CMK (cell line): ENCODE measurements around the gene ABCB9.

Experiments
- DNase-seq: peaks from one replicate; pipeline ENCODE4 v3.0.0-alpha.2; 2010; ENCODE audit warnings: low read depth

The ABCB9 gene

DNA sequence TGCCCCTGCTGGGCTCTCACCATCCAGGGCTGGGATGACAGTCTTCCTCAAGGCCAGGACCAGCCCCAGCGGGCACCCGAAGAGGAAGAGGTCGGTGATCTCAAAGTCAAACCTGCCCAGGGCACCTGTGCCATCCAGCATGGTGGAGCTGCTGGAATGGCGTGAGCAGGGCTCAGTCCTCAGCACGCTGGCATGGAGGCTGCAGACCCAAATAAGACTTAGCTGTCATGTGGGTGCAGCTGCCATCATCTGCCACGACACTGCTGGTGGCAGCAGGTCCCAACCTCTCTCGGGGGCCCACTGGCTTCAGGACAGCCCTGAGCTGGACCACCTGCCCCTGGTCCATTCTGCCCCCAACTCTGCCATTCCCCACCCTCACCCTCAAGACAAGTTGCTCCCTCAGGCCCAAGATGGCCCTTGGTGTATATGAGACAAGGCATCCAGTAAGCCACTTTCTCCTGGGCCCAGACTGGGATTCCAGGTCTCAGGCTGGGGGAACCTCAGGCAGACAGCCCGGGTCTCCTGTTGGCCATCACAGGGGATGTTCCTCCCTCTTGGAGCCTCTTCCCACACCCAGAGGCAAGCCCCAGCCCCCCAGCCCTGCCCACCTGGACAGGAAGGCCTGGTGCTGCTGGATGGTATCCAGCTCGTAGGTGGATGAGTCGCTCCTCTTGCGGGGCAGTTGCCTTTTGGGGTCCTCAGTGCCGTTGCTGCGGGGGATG lies 28.7 kb upstream of the ABCB9 start:
- DNase-seq, result no peak

DNA sequence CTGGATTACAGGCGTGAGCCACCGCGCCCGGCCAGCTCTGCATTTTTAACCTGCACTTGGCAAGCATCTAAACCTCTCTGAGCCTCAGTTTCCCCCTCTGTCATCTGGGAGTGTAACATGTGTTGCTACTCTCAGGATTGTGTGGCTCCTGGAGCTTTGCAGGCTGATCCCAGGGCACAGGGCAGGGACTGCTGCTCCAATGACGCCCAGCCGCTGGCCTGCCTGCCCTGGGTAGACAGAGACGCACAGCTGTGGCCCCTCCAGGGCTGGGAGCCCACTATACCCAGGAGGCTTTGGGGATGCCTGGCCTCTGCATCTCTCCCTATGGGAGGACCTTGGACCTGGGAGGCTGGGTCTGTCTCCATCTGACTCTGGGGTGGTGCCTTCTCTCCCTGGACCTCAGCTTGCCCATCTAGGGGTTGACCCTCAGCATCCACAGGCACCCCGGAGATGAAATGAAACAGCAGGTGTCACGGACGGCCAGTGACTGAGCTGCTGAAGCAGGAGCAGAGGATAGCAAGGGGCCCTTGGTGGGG lies 27.9 kb upstream of the ABCB9 start:
- no peak for DNase-seq

DNA sequence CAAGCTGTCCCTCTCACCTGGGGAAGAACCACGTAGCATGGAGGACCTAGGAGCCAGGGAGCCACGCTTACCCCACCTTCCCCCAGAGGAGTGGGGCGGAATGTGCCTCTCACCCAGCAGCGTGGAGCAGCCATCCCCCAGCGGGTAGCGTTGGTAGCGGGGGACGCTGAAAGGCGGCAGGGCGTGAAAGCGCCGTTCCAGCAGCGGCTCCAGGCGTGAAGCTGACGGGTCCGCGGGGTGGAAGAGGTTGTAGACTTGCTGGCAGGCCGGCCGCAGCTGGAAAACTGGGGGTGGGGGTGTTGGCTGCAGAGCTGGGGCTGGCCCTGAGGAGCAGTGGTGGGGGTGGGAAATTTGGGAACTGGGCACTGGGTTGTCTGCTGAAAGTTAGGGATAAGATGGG lies 26.1 kb upstream of the ABCB9 start:
- no peak for DNase-seq

DNA sequence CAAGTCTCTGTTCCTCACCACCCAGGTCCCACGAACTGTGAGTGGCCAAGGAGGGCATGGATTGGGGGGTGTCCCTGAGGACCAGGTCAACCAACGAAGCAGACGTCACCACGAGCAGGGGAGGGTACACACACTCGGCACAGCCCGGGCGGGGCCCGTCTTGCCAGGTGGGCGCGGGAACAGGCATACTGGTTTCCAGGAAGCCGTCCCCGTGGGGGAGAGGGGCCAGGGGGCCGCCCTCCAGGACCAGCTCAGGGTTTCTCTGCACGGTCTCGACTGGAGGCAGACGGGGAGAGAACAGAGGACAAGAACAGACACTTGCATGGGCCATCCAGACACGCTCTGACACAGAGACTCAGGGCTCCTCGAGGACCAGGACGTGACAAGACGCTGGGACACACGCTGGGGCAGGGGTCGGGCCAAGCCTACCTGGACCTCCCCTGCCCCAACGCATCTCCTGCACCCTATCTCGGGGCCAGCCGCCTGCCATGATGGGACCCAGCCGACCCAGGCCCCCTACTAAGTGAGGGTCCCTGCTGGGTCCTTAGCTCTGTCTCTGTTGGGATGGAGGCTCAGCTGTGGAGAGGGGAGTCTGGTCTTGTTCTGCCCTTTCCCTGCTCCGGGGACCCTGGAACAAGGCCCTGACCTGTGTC lies 25.5 kb upstream of the ABCB9 start:
- DNase-seq, result no peak

DNA sequence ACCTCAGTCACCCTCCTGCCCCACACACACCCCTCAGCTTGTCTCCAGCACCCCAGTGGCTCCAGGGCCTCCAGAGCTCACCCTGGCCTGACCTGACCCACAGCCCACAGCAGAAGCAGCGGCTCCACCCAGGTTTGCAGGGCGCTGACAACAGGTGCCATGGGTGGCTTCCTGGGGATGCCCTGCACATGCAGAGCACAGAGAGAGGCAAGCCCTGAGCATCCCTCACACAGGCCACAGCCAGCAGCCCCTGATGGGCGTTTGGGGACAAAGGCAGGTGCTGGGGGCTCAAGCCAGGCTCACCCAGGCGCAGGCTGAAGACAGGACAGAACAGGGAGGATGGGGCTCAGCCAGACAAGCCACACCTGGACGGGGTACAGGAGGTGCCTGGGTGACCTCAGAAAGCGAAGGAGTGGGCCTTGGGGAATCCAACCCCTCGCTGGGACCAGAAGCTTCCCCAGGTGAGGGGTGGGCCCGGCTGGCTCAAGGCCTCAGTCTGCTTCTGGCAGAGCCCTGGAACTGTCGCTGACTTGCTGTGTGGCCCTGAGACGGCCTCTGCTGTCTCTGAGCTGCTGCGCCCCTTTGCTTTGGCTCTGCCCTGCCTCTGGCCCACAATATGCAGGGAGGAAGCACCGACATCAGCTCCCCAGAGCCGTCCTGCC lies 24.8 kb upstream of the ABCB9 start:
- no peak for DNase-seq

DNA sequence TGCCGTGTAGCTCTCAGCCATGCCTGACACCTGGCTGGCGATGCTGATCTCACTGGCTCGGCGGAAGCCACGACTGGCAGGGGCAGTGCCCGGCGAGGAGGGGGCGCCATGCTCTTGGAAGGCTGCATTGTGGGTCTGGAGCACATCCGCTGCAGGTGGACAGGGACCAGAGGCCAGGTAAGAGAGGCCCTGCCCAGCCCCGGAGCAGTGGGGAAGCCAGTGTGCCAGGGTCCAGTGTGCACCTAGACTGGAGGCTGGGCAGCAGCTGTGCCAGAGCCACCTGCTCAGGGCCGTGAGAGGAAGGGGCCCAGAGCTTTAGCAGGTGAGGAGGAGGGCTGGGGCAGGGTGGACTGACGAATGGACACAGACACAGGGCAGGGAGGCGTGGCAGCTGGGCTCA lies 24.3 kb upstream of the ABCB9 start:
- DNase-seq, result no peak

DNA sequence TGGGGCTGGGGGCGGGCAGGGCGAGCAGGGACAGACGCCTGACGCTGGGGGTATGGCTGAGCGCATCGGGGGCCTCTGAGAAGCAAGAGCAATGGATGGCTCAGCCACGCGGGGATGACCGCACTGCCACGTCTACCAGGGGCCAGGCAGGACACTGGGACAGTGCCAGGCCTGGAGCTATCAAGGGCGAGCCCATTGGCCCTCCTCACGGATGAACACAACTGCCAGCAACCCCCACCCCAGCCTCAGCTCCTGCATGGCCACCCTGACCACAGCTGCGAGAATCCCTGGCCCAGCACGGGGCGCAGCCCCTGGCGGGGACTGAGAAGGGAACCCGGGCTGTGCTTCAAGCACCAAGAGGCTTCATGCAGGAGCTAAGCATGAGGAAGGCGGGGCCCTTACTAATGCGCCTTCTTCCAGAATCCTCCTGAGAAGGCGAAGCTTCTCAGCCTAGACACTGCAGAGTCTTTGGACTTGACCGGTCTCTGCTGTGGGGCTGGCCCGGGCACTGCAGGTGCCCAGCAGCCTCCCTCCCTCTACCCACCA lies 23.7 kb upstream of the ABCB9 start:
- no peak for DNase-seq

DNA sequence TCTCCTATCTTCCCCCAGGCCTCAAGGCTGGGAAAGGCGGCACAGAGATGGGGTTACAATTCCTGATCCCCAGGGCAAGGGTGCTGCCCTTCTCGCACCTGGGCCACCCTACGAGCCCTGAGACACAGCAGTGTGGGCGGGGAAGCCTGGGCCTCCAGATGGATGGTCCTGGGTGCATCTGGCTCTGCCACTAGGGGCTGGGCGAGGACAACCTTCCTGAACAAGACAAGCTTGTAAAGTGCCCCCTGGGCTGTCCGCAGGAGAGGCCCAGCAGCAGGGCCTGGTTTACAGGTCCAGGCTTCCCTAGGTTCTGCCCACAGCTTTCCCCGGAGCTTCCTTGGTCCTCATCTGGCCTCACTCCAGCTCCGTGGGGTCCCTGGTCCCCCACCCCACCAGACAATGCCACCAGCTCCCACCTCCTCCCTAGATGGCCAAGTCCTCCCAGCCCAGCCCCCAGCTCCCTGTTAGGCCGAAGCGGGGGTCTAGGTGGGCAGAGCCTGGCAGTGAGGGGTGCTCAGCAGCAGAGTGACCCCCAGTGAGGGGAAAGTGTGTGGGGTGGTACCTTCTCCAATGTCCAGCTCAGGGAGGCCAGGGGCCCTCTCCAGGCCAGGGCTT lies 23.1 kb upstream of the ABCB9 start:
- DNase-seq, result no peak

DNA sequence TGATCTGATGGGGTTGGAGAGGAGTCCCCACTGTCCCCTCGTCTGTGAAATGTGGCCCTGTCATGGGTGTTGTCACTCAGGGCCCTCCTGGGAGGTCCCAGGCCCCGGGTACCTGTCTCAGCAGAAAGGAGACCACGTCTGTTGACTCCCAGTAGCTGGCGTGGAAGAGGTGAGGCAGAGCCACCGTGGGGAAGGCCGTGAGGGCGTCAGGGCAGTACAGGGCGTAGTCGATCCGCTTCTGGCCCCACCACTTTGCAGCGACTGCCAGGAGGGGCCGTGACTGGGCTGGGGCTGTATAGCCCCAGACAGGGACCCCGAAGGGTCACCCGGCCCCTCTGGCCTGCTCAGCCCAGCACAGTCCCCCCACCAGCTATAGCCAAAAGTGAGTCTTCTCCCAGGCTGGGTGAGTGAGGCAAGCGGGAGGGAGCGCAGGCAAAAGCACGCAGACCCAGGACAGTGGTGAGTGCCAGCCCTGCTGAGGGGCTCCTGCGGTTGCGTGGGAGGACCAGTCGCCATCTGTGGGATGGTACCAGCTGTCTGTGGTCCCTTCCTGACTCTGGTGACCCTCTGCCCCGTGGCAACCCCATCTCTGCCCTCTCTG lies 22.4 kb upstream of the ABCB9 start:
- no peak for DNase-seq

DNA sequence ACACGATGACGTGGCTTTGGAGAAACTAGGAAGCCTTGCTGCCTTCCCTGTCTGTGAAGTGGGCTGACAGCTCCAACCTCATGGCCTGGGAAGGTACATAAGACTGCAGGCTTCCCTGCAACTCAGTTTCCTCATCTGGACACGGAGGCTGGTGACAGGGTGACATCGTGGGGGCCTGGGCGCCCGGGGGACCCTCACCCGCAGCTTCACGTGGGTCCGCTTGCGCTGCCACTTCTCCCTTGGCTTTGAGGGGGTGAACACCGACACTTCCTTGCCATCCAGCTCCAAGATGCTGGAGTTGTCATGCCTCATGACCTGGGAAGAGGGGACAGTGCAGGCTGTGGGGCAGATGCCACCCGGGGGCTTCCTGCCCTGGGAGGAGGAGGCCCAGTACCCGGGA lies 21.8 kb upstream of the ABCB9 start:
- no peak for DNase-seq

DNA sequence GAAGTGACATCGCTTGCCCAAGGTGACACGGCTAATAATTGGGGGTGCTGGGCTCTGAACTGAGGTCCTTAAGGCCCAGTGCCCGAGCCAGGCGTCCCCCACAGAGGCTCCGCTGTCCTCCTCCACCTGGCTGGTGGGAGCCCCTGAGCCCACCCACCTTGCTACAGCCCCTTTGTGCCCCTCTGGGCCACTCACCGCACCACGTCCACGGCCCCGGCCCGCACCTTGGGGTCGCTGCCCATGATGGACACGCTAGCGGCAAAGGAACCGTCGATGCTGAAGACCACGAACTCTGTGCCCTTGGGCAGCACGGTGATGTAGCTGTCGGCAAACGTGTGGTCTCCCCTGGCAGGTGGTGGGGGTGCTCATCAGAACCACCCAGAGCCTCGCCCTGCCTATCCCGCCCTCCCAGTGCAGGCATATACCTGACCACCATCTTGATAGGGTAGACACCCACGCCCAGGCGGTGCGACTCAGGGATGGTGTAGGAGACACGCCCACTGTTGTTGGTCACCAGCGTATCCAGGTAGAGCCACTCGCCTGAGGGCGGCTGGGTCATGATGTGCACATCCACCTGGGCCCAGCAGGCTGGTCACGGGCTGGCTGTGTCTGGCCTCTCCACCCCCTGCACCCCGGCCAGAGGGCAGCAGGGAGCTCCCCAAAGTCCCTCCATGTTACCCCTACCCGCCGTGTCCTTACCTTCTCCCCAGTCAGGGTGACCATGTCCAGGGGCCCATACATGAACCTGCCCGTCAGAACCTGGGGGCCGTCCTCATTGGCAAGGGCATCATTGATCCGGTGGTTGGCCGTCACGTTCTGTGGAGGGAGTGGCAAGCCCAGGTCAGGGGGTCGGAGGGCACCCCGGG lies 21.1 kb upstream of the ABCB9 start:
- DNase-seq, result no peak

DNA sequence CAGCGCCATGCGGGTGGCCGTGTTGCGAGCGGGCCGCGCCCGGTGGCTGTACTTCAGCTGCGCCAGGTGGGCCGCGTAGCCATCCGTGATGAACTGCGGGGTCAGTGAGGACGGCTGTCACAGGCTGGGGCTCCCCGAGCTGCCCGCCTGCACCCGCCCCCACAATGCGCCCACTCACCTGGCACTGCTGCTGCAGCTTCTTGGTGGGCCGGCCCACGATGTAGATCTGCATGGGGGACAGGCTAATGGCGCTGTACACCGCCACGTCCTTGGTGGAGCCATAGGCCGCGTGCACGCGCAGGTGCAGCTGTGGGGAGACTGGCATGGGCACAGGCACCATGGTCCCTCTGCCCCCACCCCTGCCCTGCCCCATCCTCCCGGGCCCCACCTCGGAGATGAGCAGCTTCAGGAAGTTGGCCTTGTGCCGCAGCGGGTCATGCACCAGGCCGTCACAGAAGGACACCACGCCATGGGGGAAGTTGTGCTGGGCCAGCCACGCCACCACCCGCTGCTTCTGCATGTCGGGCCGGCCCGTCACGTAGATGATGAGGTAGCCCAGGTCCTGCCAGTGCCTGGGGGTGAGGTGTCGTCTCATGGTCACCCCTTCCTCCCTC lies 20.1 kb upstream of the ABCB9 start:
- no peak for DNase-seq

DNA sequence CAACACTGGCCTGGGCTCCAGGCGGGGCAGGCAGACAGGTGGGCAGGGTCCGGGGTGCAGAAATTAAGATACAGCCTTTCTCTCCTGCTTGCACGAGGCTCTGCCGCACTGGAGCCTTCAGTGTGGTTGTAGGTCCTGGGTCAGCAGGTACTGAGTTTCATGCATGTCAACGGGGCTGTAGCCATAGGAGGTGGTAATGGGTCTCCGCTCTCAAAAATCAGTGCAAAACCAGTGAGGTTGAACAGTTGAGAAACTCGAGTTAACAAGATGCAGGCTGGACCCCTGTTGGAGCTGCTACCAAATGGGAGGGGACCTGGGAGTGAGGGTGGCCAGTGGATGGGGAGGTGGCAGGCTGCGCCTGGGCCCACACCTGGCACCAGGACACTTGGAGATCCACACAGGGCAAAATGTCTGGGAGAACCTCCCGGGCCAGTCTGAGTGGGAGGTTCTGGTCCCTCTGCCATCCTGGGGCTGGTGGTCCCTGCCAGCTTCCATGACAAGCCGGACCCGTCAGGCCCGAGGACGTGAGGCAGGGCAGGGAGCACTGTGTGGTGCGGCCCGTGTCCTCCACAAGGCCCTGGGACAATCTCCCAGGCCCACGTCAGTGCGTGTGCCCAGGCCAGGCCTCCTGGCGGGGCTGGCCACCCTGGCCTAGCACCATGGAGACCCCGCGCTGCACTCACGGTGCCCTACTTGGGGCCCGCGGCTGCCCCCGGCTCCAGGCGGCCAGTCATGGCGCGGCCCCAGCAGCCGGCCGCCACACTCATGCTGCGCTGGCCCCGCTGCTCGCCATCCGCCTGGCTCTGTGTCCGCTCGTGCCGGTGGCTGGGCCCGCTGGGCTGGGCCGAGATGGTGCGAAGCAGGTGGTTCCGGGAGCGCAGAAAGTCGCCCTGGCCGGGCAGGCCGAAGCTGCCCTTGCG lies 19.3 kb upstream of the ABCB9 start:
- no peak for DNase-seq

DNA sequence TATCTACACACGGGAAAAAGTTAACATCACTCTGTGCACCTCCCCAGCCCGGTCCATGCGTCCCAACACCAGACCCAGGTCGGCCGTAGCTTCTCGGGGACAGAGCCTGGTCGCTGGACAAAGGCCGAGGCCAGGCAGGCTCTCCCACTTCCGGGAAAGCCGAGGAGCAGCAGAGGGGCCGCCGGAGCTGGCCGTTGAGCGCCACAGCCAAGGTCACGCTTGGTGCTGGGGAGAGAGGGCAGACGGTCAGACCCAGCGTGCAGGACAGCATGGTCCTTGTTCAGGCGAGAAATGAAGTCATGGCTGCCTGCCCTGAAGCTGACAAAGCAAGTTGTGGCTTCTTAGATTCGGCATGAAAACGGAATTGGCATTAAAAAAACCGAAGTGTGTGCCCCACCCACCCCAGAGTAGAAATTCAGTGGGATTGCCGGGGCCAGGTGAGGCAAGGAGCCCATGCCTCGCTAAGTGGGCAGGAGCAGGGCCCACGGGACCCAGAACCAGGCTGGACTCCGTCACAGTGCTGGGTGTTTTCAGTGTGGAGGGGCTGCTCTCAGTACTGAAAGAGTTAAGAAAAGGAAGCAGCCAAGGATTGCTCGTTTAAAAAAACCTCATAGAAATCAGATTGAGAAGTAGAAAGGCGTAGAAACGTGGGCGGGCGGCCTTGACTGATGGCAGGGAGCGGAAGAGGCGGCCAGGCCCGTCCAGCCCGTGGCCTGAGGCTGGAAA lies 18.5 kb upstream of the ABCB9 start:
- DNase-seq, result no peak

DNA sequence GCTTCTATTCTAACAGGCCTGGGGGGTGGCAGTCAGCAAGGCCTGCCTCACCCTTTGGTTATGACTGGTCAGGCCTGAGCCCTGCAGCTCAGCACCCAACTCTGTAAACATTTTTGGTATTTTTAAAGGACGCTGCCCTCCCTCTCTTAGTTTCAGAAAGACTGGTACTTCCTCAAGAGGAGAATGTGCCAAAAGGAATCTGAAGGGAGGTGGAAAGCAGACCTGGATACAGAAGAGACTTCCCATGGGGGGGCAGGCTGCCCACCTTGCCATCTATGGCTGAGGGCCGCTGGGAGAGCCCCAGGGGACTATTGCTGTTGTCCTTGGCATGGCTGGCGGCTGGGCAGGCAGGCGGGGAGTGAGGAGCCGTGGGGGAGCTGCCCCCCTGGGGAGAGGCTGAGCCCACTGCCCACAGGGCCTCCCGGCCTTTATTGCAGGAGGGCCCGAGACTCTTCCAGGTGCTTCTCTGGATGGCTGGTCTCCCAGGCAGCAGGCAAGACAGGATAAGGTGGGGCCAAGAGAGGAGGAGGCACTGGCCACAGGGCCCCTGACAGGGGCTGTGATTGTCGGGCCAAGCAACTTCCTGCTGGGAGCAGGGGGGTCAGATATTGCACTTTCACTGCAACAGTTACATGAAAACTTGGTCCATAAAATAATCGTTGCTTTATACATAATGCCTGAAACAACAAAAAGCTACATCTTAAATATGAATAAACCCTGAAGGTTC lies 17.7 kb upstream of the ABCB9 start:
- DNase-seq, result no peak

DNA sequence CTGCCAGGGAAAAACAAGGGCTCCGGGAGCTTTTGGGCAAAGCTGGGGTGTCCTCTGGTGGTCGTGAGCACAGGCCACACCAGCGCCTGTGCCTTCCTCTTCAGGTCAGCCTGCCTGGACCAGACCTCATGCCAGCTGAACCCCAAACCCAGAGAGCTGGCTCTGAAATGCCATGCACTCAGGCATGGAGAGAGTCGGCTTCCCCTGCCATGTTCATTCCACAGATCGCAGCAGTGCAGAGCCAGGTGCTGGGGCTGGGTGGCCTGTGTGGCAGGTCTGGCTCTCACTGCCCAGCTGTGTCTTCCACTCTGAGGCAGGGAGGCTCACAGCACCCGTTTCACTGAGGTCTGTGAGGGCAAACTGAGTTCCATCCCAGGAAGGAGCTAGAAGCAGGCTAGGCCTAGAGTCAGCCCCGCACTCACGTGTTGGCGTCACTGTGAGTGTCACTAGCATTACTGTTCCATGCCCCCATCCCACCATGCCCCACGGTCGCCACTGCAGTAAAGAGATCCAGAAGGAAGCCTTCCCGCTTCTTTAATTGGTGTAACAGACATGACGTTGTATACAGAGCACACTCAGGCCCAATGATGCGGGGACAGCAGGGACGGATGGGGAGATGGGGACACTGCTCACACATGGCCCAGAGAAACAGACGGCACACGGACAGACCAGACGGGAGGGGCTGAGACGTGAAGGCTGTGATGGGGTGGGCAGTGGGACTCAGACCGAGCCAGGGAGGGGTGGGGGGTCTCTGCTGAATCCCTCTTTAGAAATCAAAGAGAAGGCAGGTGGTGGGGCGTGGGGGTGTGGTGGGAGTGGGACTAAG lies 16.9 kb upstream of the ABCB9 start:
- DNase-seq, result no peak

DNA sequence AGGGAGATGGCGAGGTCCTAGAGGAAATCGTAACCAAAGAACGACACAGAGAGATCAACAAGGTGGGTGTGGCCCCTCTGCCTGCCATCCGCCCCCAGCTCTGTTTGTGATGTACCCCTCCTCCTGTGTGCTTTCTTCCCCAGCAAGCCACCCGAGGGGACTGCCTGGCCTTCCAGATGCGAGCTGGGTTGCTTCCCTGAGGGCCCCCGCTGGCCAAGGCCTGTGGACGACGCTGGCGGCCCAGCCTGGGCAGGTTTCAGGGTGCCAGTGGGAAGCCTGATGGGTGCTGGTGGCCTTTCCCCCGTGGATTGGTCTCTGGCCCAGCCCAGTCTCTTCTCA lies 16.2 kb upstream of the ABCB9 start:
- no peak for DNase-seq
